HT1080 (cell line): Measurements from ENCODE around the gene SLC26A8. TPM values are rescaled to one million over a fixed set of nuclear protein-coding genes. Genes with fewer than 3 reads are reported as not detected.
"Not testable (repeated sequence)": the region's sequence is repeated elsewhere in the genome, so short reads cannot be mapped to it uniquely, and the experiment has no call there.

Experiments used
- DNase-seq: peaks from one replicate; pipeline ENCODE4 v3.0.0-alpha.2; 2015; ENCODE audit warnings: low read depth
- total RNA-seq: library from RNA; depleted of rRNA; stranded (reverse); fragments of >200 nt; shearing (Covaris generic); gene quantifications from 2 replicates; pipeline ENCODE4 v1.2.3, GENCODE V29; 2014

The SLC26A8 gene
- total RNA-seq, 1 experiment from 2014 or later: 0.26 TPM

DNA sequence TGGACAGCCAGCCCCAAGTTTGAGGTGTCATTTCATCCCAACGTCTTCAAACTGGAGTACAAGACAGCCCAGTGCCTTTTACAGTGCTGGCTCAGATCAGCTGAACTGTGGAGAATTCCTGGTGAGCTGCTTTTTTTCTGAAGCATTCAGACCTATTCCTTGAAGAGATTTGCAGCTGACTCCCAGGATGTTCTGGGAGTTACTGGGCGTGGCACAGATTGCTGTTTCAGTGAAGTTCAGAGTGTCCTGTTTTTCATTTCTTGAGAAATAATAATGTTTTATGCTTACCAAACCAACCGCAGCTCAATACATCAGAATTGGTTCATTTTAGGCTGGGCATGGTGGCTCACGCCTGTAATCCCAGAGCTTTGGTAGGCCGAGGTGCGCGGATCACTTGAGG is 70.1 kb downstream of the SLC26A8 start:
- DNase-seq: peak; percentile 48

DNA sequence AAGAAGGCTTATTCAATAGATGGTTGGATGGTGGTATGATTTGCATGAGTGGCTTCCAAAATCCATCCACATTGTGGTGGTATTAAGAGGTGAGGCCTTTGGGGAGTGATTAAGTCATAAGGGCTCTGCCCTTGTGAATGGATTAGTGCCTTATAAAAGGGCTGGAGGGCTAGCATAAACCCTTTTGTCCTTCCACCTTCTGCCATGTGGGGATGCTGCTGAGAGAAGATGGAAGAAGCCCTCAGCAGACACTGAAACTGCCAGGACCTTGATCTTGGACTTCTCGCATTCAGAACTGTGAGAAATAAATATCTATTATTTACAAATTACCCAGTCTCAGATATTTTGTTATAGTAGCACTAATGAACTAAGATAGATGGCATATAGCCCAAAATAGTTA is 75.7 kb downstream of the SLC26A8 start:
- peak; percentile 23 for DNase-seq

DNA sequence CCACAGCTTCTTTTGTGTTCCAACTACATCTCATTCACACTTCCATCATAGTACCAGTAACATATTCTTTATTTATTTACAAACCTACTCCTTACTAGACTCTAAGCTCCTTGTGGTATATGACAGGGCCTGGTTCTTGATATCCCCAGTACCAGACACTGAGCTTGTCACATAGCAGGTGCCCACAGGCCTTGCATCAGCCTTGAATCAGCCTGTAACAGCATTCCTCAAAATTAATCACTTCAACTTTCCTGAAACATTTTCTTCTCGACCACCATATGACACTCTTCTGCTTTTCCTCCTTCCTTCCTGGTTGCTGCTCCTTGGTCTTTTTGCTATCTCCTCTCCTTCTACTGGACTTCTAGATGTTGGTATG is 78.8 kb downstream of the SLC26A8 start:
- DNase-seq: peak; percentile 40

DNA sequence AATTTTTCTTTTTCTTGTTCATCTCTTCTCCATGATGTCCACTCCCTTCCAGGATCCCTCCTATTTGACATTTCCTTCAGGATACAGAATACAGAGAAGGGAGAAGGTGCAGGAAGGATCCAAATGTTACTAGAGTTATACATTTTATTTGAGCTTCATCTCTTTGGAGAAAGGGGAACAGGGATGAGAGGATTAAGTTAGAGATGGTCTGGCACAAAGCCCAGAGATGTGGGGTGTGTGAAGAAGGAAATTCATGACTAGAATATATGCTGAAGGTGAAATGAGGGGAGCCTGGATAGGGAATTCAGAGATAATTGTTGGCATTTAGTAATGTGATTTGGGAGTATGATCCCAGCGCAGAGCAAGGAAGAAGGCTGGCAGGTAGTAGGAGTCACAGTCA is 81.1 kb downstream of the SLC26A8 start:
- no peak for DNase-seq

DNA sequence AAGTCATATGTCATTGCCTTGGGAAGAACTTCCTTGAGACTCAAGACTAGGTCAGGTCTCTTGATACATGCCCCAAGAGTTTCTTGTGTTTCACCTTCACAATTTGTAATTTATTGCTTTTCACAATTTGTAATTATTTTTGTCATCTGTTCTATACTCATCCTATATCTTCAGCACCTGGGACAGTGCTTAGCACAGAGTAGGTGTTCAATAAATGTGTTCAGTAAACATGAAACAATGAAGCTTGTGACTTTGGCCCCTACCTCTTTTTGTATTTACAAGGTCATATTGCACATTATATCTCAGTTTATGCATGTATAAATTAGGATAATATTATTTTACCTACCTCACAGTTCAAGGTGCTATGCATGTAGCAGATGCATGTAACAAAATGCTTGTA is 82.1 kb downstream of the SLC26A8 start:
- DNase-seq: no peak

DNA sequence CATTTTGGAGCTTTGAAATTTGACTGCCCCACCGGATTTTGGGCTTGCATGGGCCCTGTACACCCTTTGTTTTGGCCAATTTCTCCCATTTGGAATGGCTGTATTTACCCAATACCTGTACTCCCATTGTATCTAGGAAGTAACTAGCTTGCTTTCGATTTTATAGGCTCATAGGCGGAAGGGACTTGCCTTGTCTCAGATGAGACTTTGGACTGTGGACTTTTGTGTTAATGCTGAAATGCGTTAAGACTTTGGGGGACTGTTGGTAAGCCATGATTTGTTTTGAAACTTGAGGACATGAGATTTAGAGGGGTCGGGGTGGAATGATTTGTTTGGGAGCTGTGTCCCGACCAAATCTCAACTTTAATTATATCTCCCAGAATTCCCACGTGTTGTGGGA is 83.3 kb downstream of the SLC26A8 start:
- DNase-seq: not testable (repeated sequence)

DNA sequence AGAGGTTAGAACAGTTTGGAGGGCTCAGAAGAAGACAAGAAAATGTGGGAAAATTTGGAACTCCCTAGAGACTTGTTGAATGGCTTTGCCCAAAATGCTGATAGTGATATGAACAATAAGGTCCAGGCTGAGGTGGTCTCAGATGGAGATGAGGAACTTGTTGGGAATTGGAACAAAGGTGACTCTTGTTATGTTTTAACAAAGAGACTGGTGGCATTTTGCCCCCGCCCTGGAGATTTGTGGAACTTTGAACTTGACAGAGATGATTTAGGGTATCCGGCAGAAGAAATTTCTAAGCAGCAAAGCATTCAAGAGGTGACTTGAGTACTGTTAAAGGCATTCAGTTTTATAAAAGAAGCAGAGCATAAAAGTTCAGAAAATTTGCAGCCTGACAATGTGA is 84.4 kb downstream of the SLC26A8 start:
- DNase-seq: not testable (repeated sequence)

DNA sequence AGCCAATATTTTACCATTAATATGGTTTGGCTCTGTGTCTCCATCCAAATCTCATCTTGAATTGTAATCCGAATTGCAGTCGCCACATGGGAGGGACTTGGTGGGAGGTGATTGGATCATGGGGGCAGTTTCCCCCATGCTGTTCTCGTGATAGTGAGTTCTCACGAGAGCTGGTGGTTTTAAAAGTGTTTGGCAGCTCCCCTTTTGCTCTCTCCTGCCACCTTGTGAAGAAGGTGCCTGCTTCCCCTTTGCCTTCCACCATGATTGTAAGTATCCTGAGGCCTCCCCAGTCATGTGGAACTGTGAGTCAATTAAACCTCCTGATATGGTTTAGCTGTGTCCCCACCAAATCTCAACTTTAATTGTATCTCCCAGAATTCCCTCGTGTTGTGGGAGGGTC is 85.2 kb downstream of the SLC26A8 start:
- DNase-seq: not testable (repeated sequence)

DNA sequence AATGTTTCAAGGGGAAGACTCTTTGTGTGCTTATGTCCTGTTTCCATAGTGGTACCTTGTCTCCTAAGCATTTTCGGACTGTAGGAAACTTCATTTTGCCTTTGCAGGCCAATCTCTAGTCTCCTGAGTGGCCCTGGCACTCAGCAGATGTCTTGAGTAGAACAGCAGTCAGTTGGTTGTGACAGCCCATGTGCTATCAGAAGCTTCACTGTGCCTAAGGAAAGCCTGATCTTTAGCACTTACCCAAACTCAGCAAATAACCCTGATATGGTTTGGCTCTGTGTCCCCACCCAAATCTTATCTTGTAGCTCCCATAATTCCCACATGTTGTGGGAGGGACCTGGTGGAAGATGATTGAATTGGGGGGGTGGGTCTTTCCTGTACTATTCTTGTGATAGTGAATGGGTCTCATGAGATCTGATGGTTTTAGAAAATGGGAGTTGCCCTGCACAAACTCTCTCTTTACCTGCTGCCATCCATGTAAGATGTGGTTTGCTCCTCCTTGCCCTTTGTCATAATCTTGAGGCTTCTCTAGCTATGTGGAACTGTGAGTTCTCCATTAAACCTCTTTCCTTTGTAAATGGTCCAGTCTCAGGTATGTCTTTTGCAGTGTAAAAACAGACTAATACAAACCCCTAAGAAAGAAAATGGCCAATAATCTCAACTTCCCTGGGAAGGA is 87.6 kb downstream of the SLC26A8 start:
- no peak for DNase-seq

DNA sequence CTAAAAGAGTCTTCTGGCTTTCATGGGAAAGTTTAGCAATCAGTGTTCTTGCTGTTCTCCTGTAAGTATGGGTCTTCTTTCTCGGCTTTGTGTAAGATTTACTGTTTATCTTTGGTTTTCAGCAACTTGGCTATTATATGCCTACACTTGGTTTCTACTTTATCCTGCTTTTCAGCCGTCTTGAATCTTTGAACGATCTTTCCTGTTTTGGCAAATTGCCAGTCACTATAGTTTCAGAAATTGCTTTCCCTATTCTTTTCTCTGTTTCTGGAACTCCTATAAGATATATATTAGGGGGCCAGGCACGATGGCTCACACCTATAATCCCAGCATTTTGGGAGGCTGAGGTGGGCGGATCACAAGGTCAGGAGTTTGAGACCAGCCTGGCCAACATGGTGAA is 89.0 kb downstream of the SLC26A8 start:
- DNase-seq: no peak

DNA sequence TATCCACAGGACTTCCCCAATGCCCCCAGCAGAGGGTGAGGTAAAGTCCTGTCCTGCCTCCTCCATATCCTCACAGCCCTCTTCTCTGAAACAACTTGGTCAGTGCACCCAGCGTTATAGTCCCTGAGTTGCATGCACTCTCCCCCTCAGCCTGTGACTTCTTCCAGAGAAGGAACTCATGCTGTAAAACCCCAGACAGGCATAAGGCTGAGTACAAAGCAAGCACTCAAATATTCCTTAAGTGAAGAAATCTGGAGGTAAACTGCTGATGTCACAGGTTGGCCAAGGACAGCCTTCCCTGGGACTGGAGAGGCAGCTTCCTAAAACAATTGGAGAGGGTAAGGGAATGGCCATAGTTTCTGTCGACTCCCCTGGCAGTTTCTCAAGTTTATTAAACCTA is 90.6 kb downstream of the SLC26A8 start:
- no peak for DNase-seq

DNA sequence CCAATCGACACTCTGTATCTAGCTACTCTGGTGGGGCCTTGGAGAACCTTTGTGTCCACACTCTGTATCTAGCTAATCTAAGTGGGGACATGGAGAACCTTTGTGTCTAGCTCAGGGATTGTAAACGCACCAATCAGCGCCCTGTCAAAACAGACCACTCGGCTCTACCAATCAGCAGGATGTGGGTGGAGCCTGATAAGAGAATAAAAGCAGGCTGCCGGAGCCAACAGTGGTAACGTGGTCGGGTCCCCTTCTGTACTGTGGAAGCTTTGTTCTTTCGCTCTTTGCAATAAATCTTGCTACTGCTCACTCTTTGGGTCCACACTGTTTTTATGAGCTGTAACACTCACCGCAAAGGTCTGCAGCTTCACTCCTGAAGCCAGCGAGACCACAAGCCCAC is 92.6 kb downstream of the SLC26A8 start:
- DNase-seq: not testable (repeated sequence)

DNA sequence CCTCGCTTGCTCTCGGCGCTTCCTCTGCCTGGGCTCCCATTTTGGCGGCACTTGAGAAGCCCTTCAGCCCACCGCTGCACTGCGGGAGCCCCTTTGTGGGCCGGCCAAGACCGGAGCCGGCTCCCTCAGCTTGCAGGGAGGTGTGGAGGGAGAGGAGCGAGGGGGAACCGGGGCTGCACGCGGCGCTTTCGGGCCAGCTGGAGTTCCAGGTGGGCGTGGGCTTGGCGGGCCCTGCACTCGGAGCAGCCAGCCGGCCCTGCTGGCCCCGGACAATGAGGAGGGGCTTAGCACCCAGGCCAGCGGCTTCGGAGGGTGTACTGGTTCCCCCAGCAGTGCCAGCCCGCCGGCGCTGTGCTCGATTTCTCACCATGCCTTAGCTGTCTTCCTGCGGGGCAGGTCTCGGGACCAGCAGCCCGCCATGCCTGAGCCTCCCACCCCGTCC is 93.3 kb downstream of the SLC26A8 start:
- no peak for DNase-seq

DNA sequence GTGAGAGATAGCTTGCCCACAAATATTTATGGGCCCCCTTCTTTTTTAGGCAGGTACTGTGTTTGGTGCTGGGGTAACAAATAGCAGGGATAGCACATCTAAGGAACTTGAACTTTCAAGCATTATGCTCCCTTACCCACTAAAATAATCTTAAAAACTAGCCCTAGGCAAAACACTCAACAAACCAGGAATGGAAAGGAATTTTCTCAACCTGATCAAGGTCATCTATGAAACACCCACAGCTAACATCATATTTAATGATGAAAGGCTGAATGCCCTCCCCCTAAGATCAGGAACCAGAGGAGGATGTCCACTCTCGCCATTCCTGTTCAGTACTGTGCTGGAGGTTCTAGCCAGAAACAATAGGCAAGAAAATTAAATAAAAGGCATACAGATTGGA is 94.8 kb downstream of the SLC26A8 start:
- no peak for DNase-seq

DNA sequence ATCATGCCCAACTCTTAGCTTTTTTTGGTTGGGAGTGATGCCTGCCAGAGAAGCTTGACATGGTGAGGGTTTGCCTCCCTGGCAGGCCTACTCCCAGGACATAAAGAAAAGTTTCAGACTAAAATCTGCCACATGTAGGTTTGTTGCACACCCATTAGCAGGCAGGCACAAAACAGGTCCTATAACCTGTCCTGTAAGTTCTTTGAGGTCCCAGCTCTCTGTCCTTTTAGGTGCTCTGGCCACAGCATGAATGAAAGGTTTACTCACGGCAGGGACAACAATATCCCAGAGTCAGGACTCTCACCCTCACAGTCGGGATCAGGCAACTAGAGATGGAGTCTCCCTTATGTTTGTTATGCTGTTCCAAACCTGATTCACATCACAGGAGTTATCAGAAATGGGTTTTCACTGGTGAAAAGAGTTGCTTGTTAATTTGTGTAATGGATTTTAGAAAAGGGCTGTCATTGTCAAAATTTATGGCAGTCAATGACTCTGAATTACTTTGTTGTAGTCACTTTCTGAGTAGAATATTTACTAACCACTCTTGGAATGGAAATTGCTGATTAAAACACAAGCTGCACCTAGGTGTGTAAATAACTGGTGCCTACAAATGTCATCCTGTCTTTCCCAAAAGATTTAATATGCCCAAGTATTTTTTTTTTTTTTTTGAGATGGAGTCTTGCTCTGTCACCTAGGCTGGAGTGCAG is 97.8 kb downstream of the SLC26A8 start:
- DNase-seq: no peak

DNA sequence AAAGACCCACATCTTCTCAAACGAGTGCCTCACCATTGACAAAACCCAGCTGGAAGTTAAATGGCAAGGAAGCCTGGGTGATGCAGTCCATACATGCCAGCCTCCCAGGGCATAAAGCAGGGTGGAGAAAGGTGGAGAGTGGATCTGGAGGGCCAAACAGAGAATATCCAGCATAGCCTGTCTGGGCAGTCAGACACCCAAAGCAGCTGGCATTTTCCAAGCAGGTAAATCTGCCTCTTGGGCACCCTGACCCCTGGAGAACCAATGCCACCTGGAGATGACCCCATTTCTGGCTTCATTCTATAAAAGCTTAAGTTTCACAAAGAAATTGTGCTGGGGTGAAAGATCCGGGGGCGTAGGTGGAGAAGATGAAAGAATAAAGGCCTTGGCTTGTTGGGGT is 98.5 kb downstream of the SLC26A8 start:
- DNase-seq: no peak

DNA sequence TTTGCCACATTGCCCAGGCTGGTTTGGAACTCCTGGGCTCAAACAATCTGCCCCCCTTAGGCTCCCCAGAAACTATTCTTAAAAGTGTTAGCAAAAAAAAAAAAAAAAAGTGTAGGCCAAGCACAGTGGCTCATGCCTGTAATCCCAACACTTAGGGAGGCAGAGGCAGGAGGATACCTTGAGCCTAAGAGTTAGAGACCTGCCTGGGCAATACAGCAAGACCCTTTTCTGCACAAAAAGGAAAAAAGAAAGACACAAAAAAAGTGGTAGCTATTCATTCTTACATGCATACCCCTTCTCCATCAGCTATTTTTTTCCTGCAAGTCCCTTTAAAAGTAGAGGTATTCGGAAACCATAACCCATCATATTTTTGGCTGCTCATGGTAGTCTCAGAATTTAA is 100.3 kb downstream of the SLC26A8 start:
- DNase-seq: no peak

DNA sequence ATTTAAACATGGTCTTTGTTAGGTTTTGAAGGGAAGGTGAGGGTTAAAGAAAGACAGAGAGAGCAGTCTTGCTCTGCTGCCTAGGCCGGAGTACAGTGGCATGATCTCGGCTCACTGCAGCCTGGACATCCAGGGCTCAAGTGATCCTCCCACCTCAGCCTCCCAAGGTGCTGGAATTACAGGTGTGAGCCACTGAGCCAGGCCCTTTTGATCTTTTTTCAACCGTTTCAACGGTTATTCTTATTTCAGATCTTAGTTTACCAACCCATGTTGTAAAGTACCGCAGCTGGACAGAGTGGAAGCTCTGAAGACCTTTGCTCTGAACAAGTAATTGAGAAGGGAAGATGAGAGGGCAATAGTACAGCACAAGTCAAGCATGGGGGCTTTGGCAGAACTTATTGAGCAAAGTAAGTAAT is 102.3 kb downstream of the SLC26A8 start:
- no peak for DNase-seq

DNA sequence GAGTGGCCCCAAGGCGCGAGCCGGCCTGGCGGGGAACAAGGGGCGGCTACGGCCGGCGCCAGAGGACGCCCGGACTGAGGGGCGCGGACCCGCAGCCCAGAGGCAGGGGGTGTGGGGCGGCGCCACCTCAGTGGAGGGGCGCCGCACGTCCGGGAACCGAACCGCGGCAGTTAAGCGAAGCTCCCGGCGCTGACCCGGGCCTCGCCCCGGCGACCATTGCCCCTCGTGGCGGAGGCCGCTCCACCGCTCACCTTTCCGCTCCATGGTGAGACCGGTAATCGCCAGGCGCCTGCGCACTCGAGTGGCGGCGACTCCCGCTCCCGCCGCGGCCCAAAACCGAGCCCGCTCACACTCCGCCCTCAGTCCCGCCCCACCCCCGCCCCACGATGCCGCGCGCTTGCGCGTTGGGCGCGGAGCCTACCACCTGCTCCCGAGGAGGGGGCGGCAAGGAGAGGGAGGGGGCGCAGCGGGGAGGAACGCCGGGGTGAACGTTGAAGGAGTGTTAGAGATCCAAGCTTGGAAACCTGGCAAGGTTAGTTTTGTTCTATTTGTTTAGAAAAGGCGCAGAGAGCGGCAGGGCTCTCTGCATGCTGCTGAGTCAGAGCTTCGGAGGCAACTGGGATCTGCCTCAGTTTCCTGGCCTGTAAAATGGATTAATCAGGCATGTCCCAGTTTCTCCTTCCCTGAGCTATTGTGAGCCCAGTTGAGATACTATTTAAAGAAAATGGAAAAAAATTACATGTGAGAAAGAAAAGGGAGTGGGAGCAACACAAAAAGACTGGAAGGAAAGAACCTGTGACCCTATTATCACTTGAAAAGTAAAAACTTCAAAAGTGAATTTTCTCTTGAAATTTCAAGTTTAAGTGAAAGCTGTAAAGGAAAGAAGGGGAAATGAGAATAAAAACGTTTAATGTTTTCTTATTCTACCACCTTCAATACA is 103.4 kb downstream of the SLC26A8 start, which contains the start of gene SRPK1:
TSS of gene SRPK1 (minus strand) at position 306 of the 940 bp plus-strand sequence. CDS start at position 264, 42 bp downstream.
- peak; percentile 81 for DNase-seq

DNA sequence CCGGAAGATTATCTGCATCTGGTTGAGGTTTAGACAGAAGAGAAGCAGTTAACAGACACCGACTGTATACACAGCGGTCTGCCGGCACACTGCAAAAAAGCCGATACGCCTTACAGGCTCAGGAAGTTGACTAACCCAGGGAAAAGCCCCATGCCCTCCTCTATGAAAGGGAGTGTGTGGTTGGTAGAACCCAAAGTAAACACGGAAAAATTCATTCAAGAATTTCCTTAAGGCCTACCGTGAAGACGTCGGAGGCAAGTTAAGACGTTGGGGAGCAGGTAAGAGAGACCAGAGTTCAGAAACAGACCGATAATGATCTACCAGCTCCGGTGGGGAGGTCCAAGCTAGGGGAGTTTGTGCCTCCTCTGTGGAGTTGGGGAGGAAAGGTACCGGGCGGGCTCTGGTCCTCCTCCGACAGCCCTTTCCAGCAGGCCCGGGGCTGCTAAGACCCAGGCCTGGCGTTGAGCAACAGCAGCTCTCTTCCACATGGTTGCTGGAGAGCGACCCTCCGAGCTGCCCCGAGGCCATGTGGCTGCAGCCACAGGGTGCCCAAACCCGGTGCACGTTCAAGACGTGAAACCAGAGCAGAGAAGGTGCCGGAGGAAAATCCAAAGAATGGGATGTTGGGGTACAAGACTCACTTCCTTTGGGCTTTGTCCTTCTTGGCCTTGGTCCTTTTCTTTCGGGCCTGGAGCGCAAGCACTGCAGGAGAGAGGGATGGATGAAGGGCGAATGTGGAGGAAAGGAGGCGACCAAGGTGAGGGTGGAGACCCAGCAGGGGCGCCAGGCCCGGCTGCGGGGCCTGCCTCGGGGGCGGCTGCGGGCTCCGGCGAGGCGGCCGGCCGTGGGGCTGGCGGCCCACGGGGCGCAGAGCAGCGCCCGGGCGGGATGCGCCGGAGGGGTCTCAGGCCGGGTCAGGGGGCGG is 104.4 kb downstream of the SLC26A8 start:
- DNase-seq: peak; percentile 70
